Putamen (tissue), 1 donor: Measurements from ENCODE around the gene SLC35E2B.

Experiments used
- DNase-seq: peaks from one replicate; pipeline ENCODE4 v3.0.0-alpha.2; 2016; ENCODE audit warnings: low spot score

SLC35E2B gene

GRCh38 chr1:1623631-1624442, 68.8 kb downstream of the SLC35E2B start:
- DNase-seq = no peak

DNA sequence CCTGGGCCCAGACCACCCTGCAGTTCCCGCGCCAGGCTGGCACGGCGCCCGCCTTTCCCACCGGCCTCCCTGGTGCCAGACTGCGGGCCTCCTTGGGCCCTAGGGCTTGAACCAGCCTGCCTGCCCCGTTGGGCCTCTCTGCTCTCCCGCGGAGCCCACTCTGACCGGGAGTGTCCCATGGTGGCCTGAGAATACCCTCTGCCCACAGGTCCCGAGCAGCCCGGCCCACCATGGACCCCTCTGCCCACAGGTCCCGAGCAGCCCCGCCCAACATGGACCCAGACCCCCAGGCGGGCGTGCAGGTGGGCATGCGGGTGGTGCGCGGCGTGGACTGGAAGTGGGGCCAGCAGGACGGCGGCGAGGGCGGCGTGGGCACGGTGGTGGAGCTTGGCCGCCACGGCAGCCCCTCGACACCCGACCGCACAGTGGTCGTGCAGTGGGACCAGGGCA, 69.4 kb downstream of the SLC35E2B start:
- no peak for DNase-seq

GRCh38 chr1:1622788-1623094, 69.9 kb downstream of the SLC35E2B start:
- no peak for DNase-seq

DNA sequence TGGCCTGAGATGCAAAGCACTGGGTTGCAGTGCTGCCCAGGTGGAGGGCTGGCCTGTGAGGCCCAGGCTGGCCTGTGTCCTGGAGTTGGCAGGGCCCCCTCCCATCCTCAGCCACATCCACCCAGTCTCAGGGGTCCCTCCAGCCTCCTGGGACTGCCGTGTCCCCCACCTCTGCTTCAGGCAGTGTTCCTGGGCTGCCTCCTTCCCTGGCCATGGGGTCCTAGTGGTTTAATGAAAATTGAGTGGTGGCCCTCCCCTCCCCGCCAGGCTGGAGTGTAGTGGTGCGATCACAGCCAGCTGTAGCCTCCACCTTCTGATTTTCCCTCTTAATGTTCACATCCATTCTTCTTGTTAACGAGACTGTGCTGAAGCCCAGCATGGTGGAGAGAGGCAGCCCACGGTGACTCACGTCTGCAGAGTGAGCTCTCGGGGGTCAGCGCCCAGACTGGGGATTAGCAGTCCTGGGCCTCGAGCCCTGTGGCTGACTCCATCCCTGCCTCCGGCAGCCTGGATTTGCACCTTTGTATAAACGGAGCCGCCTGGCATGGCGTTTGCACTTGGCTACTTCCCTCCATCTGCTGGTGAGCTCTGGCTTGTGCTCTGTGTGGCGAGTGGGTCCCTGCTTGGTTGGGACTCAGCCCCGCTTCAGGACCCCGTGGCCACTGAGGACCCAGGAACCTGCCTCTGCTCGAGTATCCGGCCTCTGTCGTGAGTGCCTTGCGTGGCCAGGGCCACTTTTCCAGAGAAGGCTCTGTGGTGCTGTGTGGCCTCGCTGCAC, 70.4 kb downstream of the SLC35E2B start:
- no peak for DNase-seq

DNA sequence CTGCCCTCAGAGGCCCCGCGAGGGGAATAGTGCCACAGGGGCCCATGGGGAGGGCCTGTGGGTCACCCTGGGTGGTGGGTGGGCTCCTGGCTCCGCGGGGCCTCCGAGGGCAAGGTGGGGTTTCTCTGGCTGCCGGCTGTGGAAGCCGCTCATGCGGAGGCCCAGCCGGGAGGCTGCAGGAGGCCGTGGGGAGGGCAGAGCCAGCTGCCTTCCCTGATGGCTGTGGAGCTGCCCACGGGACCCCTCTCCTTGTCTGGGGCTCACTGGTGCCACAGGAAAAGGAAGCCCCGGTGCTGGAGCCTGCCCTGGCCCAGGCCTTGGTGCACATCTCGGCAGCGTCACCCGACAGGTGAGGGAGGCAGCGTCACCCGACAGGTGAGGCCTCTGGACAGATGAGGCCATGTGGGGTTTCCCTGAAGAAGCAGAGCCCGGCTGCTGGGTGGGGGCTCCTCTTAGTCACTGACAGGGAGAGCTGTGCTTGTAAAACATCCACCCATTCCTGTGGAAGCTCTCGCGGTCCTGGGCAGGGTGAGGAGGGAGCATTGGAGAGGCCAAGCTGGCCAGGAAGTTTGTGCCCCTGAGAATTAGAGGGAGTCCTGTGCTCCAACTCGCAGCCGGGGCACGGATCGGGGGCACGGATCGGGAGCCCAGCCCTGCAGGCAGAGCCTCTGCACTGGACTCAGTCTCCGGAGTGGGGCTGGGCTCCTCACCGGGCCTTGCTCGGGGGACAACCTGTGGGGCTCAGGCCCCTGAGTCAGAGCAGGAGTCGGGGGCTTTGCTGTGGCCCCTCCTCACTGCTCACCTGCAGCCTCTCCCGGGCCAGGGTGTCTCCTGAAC, 71.2 kb downstream of the SLC35E2B start:
- DNase-seq = no peak

DNA sequence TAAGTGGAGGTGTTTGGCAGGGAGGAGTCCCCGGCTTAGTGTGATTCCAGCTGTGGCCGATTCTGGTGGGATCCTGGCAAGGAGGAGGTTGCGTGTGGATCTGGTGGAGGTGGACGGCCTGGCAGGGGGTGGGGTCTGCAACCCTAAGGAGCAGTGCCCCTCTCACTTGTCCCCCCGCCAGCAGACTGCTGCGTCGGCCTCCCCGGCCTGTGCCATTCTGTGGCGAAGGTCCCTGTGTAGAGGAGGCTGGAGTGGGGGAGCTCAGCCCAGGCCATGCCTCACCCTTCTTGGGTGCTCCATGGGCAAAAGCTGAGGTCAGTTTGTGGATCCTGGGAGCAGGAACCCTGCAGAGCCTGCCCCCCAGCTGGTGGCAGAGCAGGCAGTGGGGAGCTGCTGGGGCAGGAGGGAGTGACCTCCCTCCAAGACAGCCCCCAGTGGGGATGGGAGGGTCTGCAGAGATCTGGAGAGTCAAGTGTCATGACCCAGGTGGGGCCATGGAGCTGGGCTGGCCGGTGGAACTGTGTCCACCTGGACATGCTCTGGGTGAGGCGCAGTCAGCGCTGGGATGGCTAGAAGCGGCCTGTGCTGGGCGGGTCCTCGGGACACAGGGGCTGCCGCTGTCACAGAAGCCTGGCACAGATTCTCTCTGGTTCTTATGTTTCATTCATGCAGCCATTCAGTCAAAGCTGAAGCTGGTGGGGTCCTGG, 72.0 kb downstream of the SLC35E2B start:
- no peak for DNase-seq

DNA sequence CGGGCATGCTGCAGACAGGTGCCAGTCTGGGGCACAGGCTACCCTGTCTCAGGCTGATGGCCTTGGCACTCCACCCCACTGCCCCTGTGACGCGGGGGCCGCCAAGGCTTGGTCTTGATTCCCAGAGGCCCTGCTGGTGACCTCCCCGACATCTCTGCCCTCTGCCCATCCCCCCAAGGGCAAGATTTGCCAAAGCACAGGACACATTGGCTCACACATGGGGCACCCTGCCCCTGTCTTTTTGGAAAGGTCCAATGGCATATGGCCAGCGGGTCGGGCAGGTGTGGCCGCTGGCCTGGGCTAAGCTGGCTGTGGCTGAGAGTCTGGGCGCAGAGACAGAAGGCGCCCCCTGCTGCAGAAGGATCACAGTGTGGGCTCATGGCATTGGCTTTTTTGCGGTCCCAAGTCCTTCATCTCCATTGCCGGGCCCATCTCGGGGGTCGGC, 72.7 kb downstream of the SLC35E2B start:
- no peak for DNase-seq

- no peak for DNase-seq
Measured at GRCh38 chr1:1618396-1619068, 74.1 kb downstream of the SLC35E2B start.

- DNase-seq = no peak
Measured at GRCh38 chr1:1617925-1618324, 74.7 kb downstream of the SLC35E2B start.

DNA sequence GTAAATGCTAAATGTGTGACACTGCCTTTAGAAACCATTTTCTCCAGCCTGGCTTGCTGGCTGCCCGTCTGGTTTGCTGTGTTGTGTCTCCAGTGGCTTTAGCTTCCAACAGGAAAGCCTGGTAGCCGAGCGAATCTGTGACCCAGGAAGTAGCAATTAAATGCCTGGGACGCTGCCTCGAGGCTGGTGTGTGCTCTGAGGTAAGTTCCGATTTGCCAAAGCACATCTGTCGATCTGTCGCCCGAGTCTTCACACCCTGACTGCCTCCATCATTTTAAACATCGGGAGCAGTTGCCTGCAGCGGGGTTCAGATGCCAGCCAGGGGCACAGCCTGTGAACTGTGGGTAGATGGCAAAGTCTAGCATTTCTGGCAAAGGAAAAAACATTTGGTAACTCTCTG, 75.1 kb downstream of the SLC35E2B start:
- DNase-seq = no peak

- DNase-seq = no peak
Measured at GRCh38 chr1:1616838-1617237, 75.8 kb downstream of the SLC35E2B start.

GRCh38 chr1:1616045-1616790, 76.4 kb downstream of the SLC35E2B start:
- no peak for DNase-seq

GRCh38 chr1:1615256-1616044, 77.1 kb downstream of the SLC35E2B start, which contains the start of gene MIB2:
Gene MIB2, plus strand, starts transcription at chr1:1615500. Its CDS starts 7,953 bp downstream, at chr1:1623453.
- DNase-seq = peak; percentile 97

- DNase-seq = no peak
Measured at GRCh38 chr1:1614954-1615255, 77.7 kb downstream of the SLC35E2B start.

DNA sequence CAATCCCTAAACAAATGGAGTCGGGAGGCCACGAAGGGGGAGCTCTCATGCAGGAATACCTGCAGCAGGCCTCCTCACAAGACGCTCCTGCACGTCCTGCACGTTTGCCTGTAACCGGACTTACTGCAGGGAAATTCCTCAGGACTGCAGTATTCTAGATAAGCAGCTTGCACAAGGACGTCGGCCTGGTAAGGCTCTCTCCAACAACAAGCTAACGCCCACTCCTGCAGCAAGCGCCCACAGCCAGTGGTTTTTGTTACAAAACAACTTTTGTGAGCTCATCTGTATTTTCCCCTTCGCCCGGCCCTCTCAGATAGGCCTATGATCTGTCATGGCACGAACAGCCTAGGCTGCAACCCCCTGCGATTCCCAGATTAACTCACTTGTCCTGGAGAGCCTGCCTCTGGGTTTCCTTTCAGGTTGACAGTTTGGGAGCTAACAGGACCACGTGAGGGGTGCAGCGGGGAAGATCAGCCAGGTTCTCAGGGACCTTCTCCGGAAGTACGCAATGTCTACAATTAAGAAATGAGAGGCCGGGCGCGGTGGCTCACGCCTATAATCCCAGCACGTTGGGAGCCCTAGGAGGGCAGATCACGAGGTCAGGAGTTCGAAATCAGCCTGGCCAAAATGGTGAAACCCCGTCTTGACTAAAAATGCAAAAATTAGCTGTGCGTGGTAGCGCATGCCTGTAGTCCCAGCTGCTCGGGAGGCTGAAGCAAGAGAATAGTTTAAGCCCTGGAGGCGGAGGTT, 78.2 kb downstream of the SLC35E2B start:
- DNase-seq = peak; percentile 32

GRCh38 chr1:1613509-1614082, 79.0 kb downstream of the SLC35E2B start:
- no peak for DNase-seq

GRCh38 chr1:1612104-1612400, 80.5 kb downstream of the SLC35E2B start:
- DNase-seq = no peak

- no peak for DNase-seq
Measured at GRCh38 chr1:1610796-1611195, 81.8 kb downstream of the SLC35E2B start.
